Neuronal stem cell (in vitro differentiated cells): ENCODE data around the gene PCCA.
"Not testable (repeated sequence)": the region's sequence is repeated elsewhere in the genome, so short reads cannot be mapped to it uniquely, and the experiment has no call there.

Experiments used
- DNase-seq: peaks from one replicate; pipeline ENCODE4 v3.0.0-alpha.2; 2013; ENCODE audit warnings: low spot score
- H2AFZ ChIP-seq: one replicate; pipeline ENCODE4 v1.6.1; 2013; ENCODE audit warnings: mild to moderate bottlenecking, low read length, inconsistent platforms
- H2AK5ac ChIP-seq: 2 replicates; pipeline ENCODE4 v1.6.1; 2013; ENCODE audit warnings: low read depth, mild to moderate bottlenecking, inconsistent platforms, low read length, moderate library complexity, mixed read lengths
- H2BK120ac ChIP-seq: 2 replicates; pipeline ENCODE4 v1.6.1; 2013; ENCODE audit warnings: low read depth, mild to moderate bottlenecking, inconsistent platforms, low read length, moderate library complexity, mixed read lengths
- H2BK12ac ChIP-seq: one replicate; pipeline ENCODE4 v1.6.1; 2013; ENCODE audit warnings: low read length, inconsistent platforms
- H2BK15ac ChIP-seq: 2 replicates; pipeline ENCODE4 v1.6.1; 2013; ENCODE audit warnings: mild to moderate bottlenecking, low read length, inconsistent platforms, mixed read lengths
- H2BK5ac ChIP-seq: one replicate; pipeline ENCODE4 v1.6.1; 2013; ENCODE audit warnings: inconsistent platforms, mild to moderate bottlenecking, low read length, moderate library complexity
- H3K14ac ChIP-seq: one replicate; pipeline ENCODE4 v1.6.1; 2013; ENCODE audit warnings: low read length, inconsistent platforms
- H3K18ac ChIP-seq: 2 replicates; pipeline ENCODE4 v1.6.1; 2013; ENCODE audit warnings: low read length, inconsistent platforms
- H3K23ac ChIP-seq: 2 replicates; pipeline ENCODE4 v1.6.1; 2013; ENCODE audit warnings: low read depth, mild to moderate bottlenecking, mixed read lengths, low read length, inconsistent platforms; ENCODE audit not compliant: poor library complexity
- H3K27ac ChIP-seq: replicated peaks from 3 replicates; pipeline ENCODE4 v1.5.1; 2013; ENCODE audit warnings: low read length, inconsistent platforms
- H3K27me3 ChIP-seq, 3 experiments: 2 replicates each; pipeline ENCODE4 v1.6.1; 2013; ENCODE audit warnings: low read length in 3 of 3, mild to moderate bottlenecking in 2 of 3, inconsistent platforms in 1 of 3, low read depth in 1 of 3, mixed read lengths in 1 of 3, moderate library complexity in 1 of 3; ENCODE audit not compliant: control insufficient read depth in 3 of 3, insufficient read depth in 3 of 3
- H3K36me3 ChIP-seq, 2 donors: replicated peaks in 1 of 2; 2 replicates each; pipeline ENCODE4 v1.6.1; 2013; ENCODE audit warnings: low read length in 2 of 2; ENCODE audit not compliant: control insufficient read depth in 2 of 2, insufficient read depth in 2 of 2
- H3K4ac ChIP-seq: 2 replicates; pipeline ENCODE4 v1.6.1; 2013; ENCODE audit warnings: inconsistent platforms, mild to moderate bottlenecking, low read length, moderate library complexity
- H3K4me1 ChIP-seq, 2 donors: 1 replicate in 1 of 2; 2 replicates in 1 of 2; pipeline ENCODE4 v1.6.1; 2013; ENCODE audit warnings: low read length in 2 of 2, low read depth in 1 of 2; ENCODE audit not compliant: control insufficient read depth in 2 of 2, insufficient read depth in 1 of 2
- H3K4me2 ChIP-seq: one replicate; pipeline ENCODE4 v1.6.1; 2013; ENCODE audit warnings: mild to moderate bottlenecking, low read length, inconsistent platforms; ENCODE audit not compliant: insufficient read depth, poor library complexity, severe bottlenecking
- H3K4me3 ChIP-seq, 2 donors: 2 replicates each; pipeline ENCODE4 v1.5.1; 2013; ENCODE audit warnings: low read length in 2 of 2, mild to moderate bottlenecking in 2 of 2, inconsistent platforms in 1 of 2, moderate library complexity in 1 of 2
- H3K79me1 ChIP-seq: one replicate; pipeline ENCODE4 v1.6.1; 2013; ENCODE audit warnings: low read depth, mild to moderate bottlenecking, inconsistent platforms, low read length, moderate library complexity
- H3K9ac ChIP-seq: one replicate; pipeline ENCODE4 v1.6.1; 2013; ENCODE audit warnings: mild to moderate bottlenecking, low read depth, low read length, inconsistent platforms; ENCODE audit not compliant: poor library complexity
- H3K9me3 ChIP-seq, 2 donors: replicated peaks in 1 of 2; 2 replicates each; pipeline versions ENCODE3 to v1.6.1; 2013; ENCODE audit warnings: low read length in 2 of 2, mild to moderate bottlenecking in 2 of 2, inconsistent platforms in 1 of 2, low read depth in 1 of 2, mixed read lengths in 1 of 2, moderate library complexity in 1 of 2; ENCODE audit not compliant: control insufficient read depth in 2 of 2, insufficient read depth in 1 of 2
- H4K8ac ChIP-seq: one replicate; pipeline ENCODE4 v1.6.1; 2013; ENCODE audit warnings: low read depth, mild to moderate bottlenecking, inconsistent platforms, low read length, moderate library complexity
- H4K91ac ChIP-seq: one replicate; pipeline ENCODE4 v1.6.1; 2013; ENCODE audit warnings: low read length, low read depth, mild to moderate bottlenecking, inconsistent platforms; ENCODE audit not compliant: poor library complexity
- WGBS, 2 donors: extraction: QIAGEN DNeasy Blood & Tissue Kit; methylation state at CpG; one replicate each; pipeline ENCODE4 v1.1.7; 2013; ENCODE audit warnings: missing lambda C conversion rate in 2 of 2, mixed read lengths in 1 of 2; ENCODE audit not compliant: insufficient read length in 2 of 2, insufficient replicate concordance in 1 of 2; ENCODE audit errors: extremely low coverage in 2 of 2; 5-methylcytosine and 5-hydroxymethylcytosine counted together

PCCA gene

DNA sequence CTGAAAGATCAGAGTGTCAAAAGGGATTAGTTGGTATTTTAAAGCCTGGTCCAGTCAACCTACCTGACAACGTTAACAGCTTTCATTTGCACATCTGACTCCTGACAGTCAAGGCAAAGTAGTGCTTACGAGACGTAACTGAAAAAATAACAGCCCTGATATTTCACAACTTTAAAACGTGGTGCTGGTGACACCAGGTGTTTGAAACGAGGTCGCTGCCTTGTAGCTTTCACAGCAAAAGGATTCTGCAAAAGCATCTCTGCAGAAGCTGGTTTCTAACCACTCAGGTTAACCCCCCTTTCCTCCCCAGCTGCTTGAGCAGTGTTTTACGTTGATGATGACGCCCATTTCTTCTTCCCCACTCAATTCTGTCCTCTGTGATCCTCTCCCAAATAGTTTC, 476.4 kb downstream of the PCCA start:
- Histone ChIP-seq H3K18ac (no peak overlapping the region), H3K4me1 (no peaks in the 10 kb centered on the region), H3K79me1 (no peaks in the 10 kb centered on the region), H2BK5ac (no peak overlapping the region), H3K4me2 (no peak overlapping the region), H2AFZ (no peak overlapping the region), H2BK120ac (no peak overlapping the region), H3K9ac (no peak overlapping the region), H2AK5ac (no peak overlapping the region), H3K14ac (no peak overlapping the region), H3K23ac (no peak overlapping the region), H2BK12ac (no peak overlapping the region), H4K91ac (no peak overlapping the region), H4K8ac (no peak overlapping the region), H3K4me3 (no peak overlapping the region), H3K36me3 (no peaks in the 10 kb centered on the region), H3K27ac (no peak overlapping the region), H3K4ac (no peak overlapping the region), H2BK15ac (no peak overlapping the region), H3K9me3 (peaks cover 0 to 3% of the 10 kb centered on the region in 2 donors), H3K27me3 (no peaks in the 10 kb centered on the region)
- WGBS, 2 donors, result no CpG with 5 or more reads among the region's 8 CpGs
- no peak for DNase-seq

DNA sequence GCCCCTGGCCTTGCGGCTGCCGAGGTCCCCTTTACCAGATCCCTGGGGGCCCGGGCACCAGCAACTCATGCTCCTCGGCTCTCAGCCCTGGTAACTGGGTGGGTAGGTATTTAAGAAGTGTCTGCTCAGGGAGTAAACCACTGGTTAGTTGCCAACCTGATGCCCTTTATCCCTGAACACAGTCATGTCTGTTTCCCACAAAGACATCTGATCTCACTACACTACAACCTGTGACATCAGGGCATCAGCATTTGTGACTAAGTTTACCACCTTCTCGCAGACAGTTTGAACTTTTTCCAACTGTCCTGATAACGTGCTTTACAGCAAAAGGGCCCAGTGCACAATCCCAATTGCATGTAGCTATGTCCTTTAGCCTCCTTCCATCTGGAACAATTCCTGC, 477.6 kb downstream of the PCCA start:
- Histone ChIP-seq H3K4ac (no peak overlapping the region), H3K4me3 (no peak overlapping the region), H3K9me3 (peaks cover 0 to 3% of the 10 kb centered on the region in 2 donors), H3K27ac (no peak overlapping the region), H3K23ac (no peak overlapping the region), H4K91ac (no peak overlapping the region), H2BK5ac (no peak overlapping the region), H3K27me3 (no peaks in the 10 kb centered on the region), H3K4me2 (no peak overlapping the region), H2AK5ac (no peak overlapping the region), H2BK120ac (no peak overlapping the region), H2BK12ac (no peak overlapping the region), H2BK15ac (no peak overlapping the region), H3K79me1 (no peaks in the 10 kb centered on the region), H4K8ac (no peak overlapping the region), H3K36me3 (no peaks in the 10 kb centered on the region), H3K18ac (no peak overlapping the region), H3K9ac (no peak overlapping the region), H2AFZ (no peak overlapping the region), H3K14ac (no peak overlapping the region), H3K4me1 (no peaks in the 10 kb centered on the region)
- no CpG with 5 or more reads among the region's 6 CpGs for WGBS, 2 donors
- no peak for DNase-seq

DNA sequence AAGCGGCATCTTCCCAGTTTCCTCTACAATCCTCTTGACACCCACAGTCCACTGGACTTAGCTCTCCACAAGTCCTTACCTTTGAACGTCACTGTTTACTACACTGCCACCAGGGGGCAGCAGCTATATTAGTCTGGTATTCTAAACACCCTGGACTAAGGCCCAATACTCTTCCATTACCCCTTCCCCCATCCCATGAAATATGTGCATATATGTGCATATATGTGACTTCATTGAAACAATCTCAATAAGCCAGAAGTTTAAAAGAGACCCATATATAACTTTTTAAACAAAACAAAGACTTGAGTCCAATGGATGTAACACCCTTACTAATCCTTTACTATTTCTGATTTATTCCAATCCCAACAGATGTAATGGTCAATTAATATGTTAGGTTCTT, 484.2 kb downstream of the PCCA start:
- H3K4me3 ChIP-seq, result no peak overlapping the region
- H3K27me3 ChIP-seq, result no peaks in the 10 kb centered on the region
- no peak overlapping the region for H3K4me2 ChIP-seq
- no peak overlapping the region for H2BK5ac ChIP-seq
- peak; percentile 66 for DNase-seq
- H4K8ac ChIP-seq, result no peak overlapping the region
- H4K91ac ChIP-seq, result no peak overlapping the region
- WGBS, 2 donors, result no CpG with 5 or more reads among the region's 2 CpGs
- no peak overlapping the region for H3K9ac ChIP-seq
- no peaks in the 10 kb centered on the region for H3K9me3 ChIP-seq
- H2BK12ac ChIP-seq, result no peak overlapping the region
- no peak overlapping the region for H3K23ac ChIP-seq
- H3K14ac ChIP-seq, result no peak overlapping the region
- no peak overlapping the region for H2BK15ac ChIP-seq
- no peak overlapping the region for H3K18ac ChIP-seq
- no peaks in the 10 kb centered on the region for H3K4me1 ChIP-seq
- no peak overlapping the region for H2BK120ac ChIP-seq
- H3K27ac ChIP-seq, result no peak overlapping the region
- no peak overlapping the region for H2AK5ac ChIP-seq
- H2AFZ ChIP-seq, result no peak overlapping the region
- no peaks in the 10 kb centered on the region for H3K79me1 ChIP-seq
- no peak overlapping the region for H3K4ac ChIP-seq
- H3K36me3 ChIP-seq, result no peaks in the 10 kb centered on the region

DNA sequence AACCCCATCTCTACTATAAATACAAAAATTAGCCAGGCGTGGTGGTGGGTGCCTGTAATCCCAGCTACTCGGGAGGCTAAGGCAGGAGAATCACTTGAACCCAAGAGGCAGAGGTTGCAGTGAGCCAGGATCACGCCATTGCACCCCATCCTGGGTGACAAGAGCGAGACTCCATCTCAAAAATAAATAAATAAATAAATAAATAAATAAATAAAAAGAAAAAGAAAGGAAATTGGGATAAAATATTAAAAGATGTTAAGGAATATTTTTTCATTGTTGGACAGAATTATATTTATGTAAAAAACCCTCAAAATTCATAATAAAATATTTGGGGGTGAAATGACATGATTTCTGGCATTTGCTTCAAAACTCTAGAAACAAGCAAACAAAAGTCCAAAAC, 488.3 kb downstream of the PCCA start:
- no CpG with 5 or more reads among the region's 4 CpGs for WGBS, 2 donors
- H4K8ac ChIP-seq, H3K27me3 ChIP-seq, H4K91ac ChIP-seq, H2AK5ac ChIP-seq, H3K4me1 ChIP-seq, H3K18ac ChIP-seq, H2BK12ac ChIP-seq, H3K14ac ChIP-seq, H2BK5ac ChIP-seq, H3K4me3 ChIP-seq, H3K79me1 ChIP-seq, H2BK120ac ChIP-seq, H3K23ac ChIP-seq, DNase-seq, H3K4ac ChIP-seq, H3K9ac ChIP-seq, H3K4me2 ChIP-seq, H2BK15ac ChIP-seq, H3K36me3 ChIP-seq, H2AFZ ChIP-seq, H3K27ac ChIP-seq: not testable (repeated sequence)
- peaks cover 5 to 10% of the 10 kb centered on the region in 2 donors for H3K9me3 ChIP-seq
